ENCODE results near the gene NOP9. TPM values are rescaled to one million over a fixed set of nuclear protein-coding genes. Genes with fewer than 3 reads are reported as not detected.
A peak's percentile ranks its signal among the peaks of the same experiment; 100 is the strongest.

Gene NOP9
- total and polyA plus RNA-seq, 8 donors, result 6.2 to 13.9 (median 9.7) TPM

DNA sequence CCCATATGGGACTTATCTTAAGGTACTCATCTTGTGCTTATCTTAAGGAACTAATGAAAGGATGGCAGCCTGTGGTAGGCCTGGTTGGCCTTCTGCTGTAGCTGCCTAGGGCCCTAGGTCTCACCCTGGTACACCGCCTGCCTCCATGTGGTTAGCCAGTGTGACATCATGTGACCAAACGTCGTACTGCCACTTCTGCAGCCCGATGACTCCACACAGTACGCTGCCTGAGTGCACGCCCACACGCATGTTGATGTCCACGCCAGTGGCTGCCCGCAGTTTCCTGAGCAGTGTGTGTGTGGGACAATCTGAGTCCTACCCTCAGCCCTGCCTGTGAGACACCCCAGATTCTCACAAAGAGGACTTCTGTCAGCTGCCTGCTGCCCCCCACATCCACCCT is 30.1 kb downstream of the NOP9 start:
- Histone ChIP-seq H3K9me3 (no peaks in the 10 kb centered on the region), H3K27ac (no peak overlapping the region), H3K36me3 (no peaks in the 10 kb centered on the region), H3K27me3 (peaks cover 0 to 6% (median 0%) of the 10 kb centered on the region in 4 donors), H3K4me1 (peaks cover 5 to 17% (median 15%) of the 10 kb centered on the region in 3 donors), H3K4me3 (no peak overlapping the region)
- ATAC-seq, result peak in 2 of 4 donors; percentile 1 to 8
- no peak for DNase-seq
- intact Hi-C loops (cut with DNase I), result loop anchor here (5.0 to 10.0 kb wide), 2 partner anchors 103 to 105 kb away; no protein-coding TSS in a partner anchor
- WGBS, 2 donors, result 73 to 84% methylated on average over 9 of the region's 9 CpGs
- no peak for FAIRE-seq
- TF ChIP-seq, protein P1, sequence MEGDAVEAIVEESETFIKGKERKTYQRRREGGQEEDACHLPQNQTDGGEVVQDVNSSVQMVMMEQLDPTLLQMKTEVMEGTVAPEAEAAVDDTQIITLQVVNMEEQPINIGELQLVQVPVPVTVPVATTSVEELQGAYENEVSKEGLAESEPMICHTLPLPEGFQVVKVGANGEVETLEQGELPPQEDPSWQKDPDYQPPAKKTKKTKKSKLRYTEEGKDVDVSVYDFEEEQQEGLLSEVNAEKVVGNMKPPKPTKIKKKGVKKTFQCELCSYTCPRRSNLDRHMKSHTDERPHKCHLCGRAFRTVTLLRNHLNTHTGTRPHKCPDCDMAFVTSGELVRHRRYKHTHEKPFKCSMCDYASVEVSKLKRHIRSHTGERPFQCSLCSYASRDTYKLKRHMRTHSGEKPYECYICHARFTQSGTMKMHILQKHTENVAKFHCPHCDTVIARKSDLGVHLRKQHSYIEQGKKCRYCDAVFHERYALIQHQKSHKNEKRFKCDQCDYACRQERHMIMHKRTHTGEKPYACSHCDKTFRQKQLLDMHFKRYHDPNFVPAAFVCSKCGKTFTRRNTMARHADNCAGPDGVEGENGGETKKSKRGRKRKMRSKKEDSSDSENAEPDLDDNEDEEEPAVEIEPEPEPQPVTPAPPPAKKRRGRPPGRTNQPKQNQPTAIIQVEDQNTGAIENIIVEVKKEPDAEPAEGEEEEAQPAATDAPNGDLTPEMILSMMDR (IDR thresholded peaks at IDR 0.05), result no peak

DNA sequence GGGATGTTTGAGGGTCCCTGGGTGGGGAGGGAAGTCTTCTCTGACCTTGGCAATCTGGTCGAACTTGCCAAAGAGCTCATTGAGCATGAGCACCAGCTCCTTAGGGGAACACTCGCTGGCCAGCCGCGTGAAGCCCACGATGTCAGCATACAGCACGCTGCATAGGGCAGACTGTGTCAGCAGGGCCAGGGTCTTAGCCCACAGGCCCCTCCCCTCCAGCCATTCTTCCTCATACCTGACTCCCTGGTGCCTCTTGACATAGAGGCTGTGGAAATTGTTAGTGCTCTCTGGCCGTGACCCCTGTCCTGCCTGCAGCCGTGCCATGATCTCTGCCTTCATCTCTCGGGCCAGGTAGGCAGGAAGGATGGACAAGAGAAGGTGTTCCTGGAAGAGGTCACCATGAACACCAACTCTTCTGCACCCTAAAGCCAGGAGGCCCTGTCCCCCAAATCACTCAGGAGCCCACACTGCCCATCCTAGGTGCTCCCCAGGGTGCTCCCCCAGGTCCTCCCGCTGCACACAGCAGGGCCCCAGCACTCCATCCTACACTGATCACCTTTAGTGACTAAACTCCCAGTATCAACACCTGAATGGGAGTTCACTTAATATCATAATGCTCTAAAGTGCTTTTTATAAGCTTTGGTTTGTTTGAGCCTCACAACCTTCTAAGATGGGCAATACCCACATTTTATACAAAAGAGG is 31.5 kb downstream of the NOP9 start:
- WGBS, 2 donors, result 82 to 85% methylated on average over 10 of the region's 10 CpGs
- H3K27ac ChIP-seq, result no peak overlapping the region

GRCh38 chr14:24331731-24332267 is 32.1 kb downstream of the NOP9 start:
- H3K9me3 ChIP-seq, result no peaks in the 10 kb centered on the region

More for the DNA sequence above, 31.5 kb downstream of the NOP9 start:
- no peak overlapping the region for H3K4me3 ChIP-seq
- H3K9me3 ChIP-seq, result no peaks in the 10 kb centered on the region
- no peak for DNase-seq
- intact Hi-C loops (cut with DNase I), result loop anchor here (5.0 to 10.0 kb wide), 2 partner anchors 101 to 104 kb away; no protein-coding TSS in a partner anchor
- H3K36me3 ChIP-seq, result no peaks in the 10 kb centered on the region
- TF ChIP-seq, protein P1 (IDR thresholded peaks at IDR 0.05), result no peak
- no peak for FAIRE-seq
- peaks cover 5 to 19% (median 15%) of the 10 kb centered on the region in 3 donors for H3K4me1 ChIP-seq
- peaks cover 0 to 6% (median 0%) of the 10 kb centered on the region in 4 donors for H3K27me3 ChIP-seq
- no peak for ATAC-seq

GRCh38 chr14:24332268-24332993 is 32.8 kb downstream of the NOP9 start:
- FAIRE-seq (no peak), ATAC-seq (peak; percentile 75 to 86 (median 83)), DNase-seq (peak; percentile 69 to 82 (median 74))
- peaks cover 5 to 19% (median 15%) of the 10 kb centered on the region in 3 donors for H3K4me1 ChIP-seq
- 16 to 17% methylated on average over 55 to 56 of the region's 56 CpGs for whole genome bisulfite sequencing, 2 donors
- H3K9me3 ChIP-seq, result no peaks in the 10 kb centered on the region
- peaks cover 0 to 5% (median 0%) of the 10 kb centered on the region in 3 donors for H3K36me3 ChIP-seq
- peaks cover 0 to 6% (median 0%) of the 10 kb centered on the region in 4 donors for H3K27me3 ChIP-seq
- no peak overlapping the region for H3K27ac ChIP-seq
- H3K4me3 ChIP-seq, result peak overlapping the region in 3 of 4 donors; percentile 7 to 36 (median 23)
- TF ChIP-seq, protein P1 (IDR thresholded peaks at IDR 0.05), result peak; percentile 53 to 79 (median 76)
- intact Hi-C loops (cut with DNase I), result loop anchor here (5.0 to 10.0 kb wide), 2 partner anchors 100 to 102 kb away; no protein-coding TSS in a partner anchor

More at GRCh38 chr14:24331731-24332267, 32.1 kb downstream of the NOP9 start:
- Histone ChIP-seq H3K4me3 (peak overlapping the region in 1 of 4 donors; percentile 7), H3K36me3 (peaks cover 0 to 2% (median 0%) of the 10 kb centered on the region in 3 donors), H3K4me1 (peaks cover 5 to 19% (median 15%) of the 10 kb centered on the region in 3 donors), H3K27ac (no peak overlapping the region), H3K27me3 (peaks cover 0 to 6% (median 0%) of the 10 kb centered on the region in 4 donors)
- whole genome bisulfite sequencing, 2 donors, result 42 to 44% methylated on average over 26 of the region's 26 CpGs
- intact Hi-C loops (cut with DNase I), result loop anchor here (5.0 to 10.0 kb wide), 2 partner anchors 101 to 103 kb away; no protein-coding TSS in a partner anchor
- TF ChIP-seq, protein P1 (IDR thresholded peaks at IDR 0.05), result no peak
- FAIRE-seq (no peak), DNase-seq (no peak), ATAC-seq (no peak)
